Left renal pelvis (tissue), 4 donors: ENCODE data around the gene MED13. TPM values are rescaled to one million over a fixed set of nuclear protein-coding genes. Genes with fewer than 3 reads are reported as not detected.
"Not testable (repeated sequence)": the region's sequence is repeated elsewhere in the genome, so short reads cannot be mapped to it uniquely, and the experiment has no call there.

ENCODE experiments used
- DNase-seq, 4 donors: peaks; one replicate each; pipeline ENCODE4 v3.0.0-alpha.2; 2013; ENCODE audit warnings: low read depth in 4 of 4, low spot score in 3 of 4
- polyA plus RNA-seq, 4 donors: library from polyadenylated mRNA; unstranded; fragments of 120-200 nt; gene quantifications; one replicate each; pipeline ENCODE4 v1.2.1, GENCODE V29; 2013; ENCODE audit not compliant: insufficient read length in 4 of 4

Gene MED13
- polyA plus RNA-seq, 4 donors, result 45.3 to 53.7 (median 49.5) TPM

DNA sequence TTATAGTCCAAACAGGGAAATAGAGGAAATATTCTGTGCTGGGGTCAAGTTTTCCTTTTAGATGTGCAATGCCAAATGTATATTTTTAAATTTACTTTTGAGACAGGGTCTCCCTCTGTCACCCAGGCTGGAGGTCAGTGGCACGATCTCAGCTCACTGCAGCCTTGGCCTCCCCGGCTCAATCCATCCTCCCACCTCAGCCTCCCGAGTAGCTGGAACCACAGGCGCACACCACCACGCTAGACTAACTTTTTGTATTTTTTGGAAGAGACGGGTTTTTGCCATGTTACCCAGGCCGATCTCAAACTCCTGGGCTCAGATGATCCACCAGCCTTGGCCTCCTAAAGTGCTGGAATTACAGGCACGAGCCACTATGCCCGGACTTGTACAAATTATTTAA, 25.8 kb upstream of the MED13 start:
- no peak for DNase-seq

DNA sequence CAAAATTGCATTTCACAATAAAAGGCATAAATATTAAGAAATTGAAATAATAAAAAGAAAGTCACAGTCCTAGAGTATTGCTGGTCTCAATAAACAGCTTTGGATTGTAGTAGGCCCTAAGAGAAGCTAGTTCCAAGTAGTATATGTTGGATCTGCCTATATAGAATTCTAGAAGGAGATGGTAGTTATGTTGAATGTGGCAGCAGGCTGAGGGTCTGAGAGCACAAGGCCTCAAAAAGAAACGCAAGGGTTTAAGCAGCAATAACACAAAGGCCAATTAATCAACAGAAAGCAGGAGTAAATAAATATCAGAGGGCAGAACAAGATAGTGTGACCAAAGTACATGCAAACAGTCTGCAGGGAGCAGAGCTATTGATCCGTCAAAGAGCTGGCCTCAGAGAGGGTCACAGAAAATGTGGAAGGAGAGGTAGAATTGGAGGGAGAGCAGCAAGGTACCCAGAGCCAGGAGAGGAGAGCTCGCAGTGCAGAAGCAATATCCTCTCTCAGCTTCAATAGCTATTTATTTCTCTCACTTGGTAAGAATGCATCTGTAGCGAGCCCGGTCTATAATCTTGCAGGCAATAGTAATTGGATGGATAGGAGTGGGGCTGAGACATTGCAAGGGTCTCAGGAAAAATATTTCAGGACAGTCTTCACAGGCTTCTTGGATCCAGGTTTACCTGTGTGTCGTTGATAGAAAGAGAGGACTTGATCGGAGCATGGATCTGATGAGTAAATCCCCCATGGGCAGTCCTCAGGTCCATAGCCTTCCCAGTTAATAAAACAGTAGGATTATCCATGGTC, 25.1 kb upstream of the MED13 start:
- DNase-seq, result no peak

GRCh38 chr17:62089334-62089733, 24.3 kb upstream of the MED13 start:
- no peak for DNase-seq

DNA sequence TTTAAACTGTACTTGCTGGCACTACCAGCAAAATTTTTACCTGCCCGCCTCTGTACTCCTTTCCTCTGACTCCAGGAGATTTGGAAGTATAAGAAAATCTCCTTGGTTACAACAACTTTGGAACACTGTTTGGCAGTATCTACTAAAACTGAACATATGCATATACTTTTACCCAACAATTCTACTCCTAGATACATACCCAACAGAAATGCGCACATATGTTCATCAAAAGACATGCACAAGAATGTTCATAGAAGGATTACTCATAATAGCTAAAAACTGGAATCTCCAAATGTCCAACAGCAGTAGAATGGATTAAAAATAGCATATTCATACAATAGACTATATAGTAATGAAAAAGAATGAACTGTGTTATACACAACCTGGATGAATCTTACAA, 21.7 kb upstream of the MED13 start:
- no peak for DNase-seq

DNA sequence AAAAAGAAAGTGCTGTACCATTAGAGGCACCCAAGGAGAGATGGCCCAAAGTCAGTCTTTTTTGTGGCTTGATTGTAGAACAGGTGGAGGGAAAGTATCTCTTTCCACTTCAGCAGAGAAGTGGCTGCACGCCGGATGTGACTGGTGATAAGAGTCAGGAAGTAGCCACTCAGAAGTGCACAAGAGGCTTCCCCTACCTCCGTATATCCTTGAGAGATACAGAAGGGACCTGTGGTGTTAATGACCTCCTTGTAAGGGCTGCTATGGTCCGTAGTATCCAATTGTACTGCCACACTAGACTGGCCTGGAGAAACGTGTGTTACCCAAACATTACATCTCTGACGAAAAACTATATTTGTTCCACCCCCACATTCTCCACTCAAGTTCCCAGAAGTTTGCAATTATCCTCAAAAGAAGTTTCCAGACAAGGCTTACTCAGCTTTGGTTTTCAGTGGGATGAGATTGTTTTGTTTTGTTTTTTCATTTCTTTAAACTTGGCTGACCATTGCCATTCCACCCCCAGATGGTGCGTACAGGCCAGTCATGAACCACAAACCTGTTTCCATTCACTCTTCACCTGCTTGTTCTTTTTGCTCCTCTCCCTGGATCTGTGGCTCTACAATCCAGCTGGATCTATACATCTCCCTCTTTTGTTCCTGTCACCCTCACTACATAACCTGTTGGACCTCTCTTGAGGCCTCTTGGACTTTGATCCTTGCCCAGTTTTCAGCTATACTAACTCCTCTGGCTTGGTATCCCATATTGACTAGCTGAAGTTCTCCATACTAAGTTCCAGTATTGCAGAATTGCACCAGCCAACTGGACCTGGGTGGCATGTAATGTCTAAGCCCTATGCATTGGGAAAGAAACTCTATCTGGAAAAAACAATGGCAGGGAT, 20.7 kb upstream of the MED13 start:
- no peak for DNase-seq

DNA sequence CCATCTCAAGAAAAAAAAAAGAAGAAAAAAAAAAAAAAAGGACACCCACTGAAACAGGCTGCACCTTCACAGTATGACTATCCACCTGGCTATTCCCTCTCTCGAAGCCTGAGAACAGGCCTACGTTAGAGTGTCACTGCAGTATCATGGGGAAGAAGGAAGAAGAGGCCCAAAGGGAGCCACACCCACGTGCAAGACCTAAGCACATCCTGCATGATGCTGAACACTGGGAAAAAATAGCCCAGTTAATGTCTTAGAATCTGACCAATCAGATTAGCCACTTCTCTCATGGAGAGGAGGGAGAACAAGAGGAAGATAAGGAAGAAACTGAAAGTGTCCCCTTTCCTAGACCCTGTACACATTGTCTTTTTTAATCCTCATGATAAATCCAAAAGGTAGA, 19.5 kb upstream of the MED13 start:
- DNase-seq, result no peak

DNA sequence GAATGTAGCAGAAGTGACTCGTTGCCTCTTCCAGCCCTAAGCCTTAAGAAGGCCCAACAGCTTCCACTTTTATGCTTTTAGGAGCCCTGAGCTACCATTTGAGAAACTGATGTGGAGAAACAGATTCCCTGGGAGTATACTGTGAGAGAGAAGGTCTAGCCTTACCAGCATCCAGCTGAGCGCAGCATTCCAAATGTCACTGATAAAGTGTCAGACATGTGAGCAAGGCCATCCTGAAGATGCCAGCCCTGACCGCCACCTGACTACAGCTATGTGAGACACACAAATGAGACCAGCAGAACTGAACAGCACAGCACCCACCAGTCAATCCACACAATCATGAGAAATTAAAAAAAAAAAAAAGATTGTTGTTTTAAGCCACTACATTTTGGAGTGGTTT, 18.6 kb upstream of the MED13 start:
- DNase-seq, result no peak

DNA sequence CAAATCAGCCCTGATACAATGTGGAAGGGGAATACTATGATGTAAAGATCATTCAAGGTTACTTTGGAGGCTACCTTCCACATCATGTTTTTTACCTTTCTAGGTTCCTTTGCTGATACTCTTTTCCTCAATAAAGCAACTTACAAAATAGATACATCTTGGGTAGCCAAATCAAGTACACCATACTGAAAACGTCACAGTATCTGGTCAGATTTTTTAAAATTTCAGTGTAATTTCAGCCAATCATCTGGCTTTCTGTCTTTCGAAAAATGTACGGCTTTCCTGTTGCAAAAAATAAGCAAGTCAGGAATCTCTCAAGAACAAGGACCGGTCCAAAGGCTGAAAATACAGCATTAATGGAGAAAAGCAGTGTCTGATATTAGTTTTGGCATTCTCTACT, 15.6 kb upstream of the MED13 start:
- DNase-seq, result no peak

GRCh38 chr17:62078009-62078408, 12.9 kb upstream of the MED13 start:
- no peak for DNase-seq

GRCh38 chr17:62076864-62077788, 12.0 kb upstream of the MED13 start:
- no peak for DNase-seq

GRCh38 chr17:62075308-62075815, 10.3 kb upstream of the MED13 start:
- DNase-seq, result no peak

DNA sequence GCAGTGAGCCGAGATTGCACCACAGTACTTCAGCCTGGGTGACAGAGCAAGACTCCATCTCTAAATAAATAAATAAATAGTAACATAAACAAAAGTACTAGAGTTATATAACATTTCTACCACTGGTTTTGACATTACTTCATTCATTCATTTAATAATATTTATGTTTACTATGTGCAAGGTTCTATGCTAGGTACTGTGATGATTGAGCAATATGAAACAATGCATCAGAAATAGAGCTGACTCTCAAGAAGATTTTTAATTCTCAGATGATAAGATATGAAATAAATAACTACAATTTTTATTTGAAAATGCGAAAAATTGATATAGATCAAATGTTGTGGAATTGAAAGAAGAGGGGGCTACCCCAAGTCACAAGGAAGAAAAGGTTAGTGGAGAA, 8.9 kb upstream of the MED13 start:
- DNase-seq, result no peak

GRCh38 chr17:62072855-62073254, 7.8 kb upstream of the MED13 start:
- not testable (repeated sequence) for DNase-seq

DNA sequence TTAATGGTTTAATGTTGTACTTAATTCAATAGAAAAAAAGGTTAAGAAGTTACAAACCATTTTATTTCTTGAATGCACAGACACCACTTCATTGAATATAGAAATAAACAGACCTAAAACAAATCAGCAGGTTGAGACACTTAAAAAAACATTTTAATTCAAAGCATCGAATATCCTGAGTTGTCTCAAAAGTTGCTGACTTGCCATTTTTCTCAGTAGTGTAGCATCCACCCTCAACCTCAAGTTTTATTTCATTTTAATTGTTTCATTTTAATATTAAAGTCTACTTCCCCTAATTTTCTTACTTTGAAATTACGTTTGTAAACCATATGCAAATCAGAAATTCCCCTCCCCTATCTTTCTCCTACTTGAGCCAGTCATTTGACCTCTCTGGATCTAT, 5.8 kb upstream of the MED13 start:
- DNase-seq, result no peak

GRCh38 chr17:62067165-62068145, 2.4 kb upstream of the MED13 start:
- DNase-seq, result no peak

- peak; percentile 84 to 97 (median 94) for DNase-seq
Observed at GRCh38 chr17:62065611-62066468, 762 bp upstream of the MED13 start.

DNA sequence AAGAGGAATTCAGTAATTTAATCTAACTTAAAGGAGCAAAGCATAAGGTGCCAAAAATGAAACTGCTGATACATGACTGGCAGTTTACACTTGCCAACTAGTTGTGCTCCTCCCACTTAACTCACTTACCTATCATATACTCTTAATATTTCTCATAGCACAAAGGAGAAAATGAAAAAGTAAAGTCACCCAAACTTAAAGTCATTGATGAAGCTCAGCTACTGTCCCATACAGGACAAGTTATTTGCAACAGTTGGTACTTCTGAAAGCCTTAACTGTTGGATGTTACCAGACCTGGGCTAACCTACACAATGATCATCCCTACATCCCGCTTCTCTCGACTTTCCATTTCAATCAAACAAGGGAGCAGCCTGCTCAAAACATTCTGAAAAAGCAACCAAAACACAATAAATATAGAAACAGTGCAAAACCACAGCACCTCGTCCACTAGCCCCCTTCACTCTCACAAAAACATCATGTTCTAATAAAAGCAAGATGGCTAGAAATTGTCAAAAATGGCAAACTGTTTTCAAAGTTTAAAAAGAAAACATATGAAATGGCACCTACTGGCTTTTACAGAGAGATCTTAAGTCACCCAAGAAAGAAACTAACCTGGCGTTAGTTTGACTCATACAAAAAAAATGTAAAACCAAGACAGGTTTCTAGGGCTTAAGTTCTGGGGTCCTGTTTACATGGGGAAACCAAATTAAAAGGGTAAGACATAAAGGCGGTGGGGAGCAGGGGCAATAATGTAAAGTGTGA, 868 bp downstream of the MED13 start:
- no peak for DNase-seq

- DNase-seq, result no peak
Observed at GRCh38 chr17:62062944-62063343, 2.1 kb downstream of the MED13 start.
